Dermis microvascular lymphatic vessel endothelial cell (primary cell): Measurements from ENCODE around the gene GLMP. TPM values are rescaled to one million over a fixed set of nuclear protein-coding genes. Genes with fewer than 3 reads are reported as not detected.

Experiments used
- DNase-seq, 2 donors: peaks; one replicate each; pipeline versions ENCODE4 v3.0.0 to v3.0.0-alpha.2; 2010; ENCODE audit warnings: low read depth in 2 of 2
- total RNA-seq: library from RNA; depleted of rRNA; stranded (reverse); fragments of >200 nt; gene quantifications from 2 replicates; pipeline ENCODE4 v1.2.1, GENCODE V29; 2014

Gene GLMP
- total RNA-seq, 1 donor from 2014 or later, result 52.4 TPM

DNA sequence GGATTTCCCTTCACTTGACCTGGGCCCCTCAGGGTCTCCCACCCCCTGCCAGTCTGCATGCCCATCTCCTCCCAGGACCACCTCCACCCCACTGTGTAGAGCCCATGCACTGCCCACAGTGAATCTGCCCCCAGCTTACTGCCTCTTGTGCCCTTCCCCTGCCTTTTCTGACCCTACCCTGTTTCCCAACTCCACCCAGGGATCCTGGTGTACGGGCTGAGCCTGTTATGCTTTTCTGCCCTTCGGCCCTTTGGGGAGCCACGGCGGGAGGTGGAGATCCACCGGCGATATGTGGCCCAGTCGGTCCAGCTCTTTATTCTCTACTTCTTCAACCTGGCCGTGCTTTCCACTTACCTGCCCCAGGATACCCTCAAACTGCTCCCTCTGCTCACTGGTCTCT, 9.4 kb downstream of the GLMP start:
- DNase-seq, result no peak

GRCh38 chr1:156285437-156285836, 10.0 kb downstream of the GLMP start:
- DNase-seq, result no peak

- DNase-seq, result no peak
These were observed 10.7 kb downstream of the GLMP start for GRCh38 chr1:156284757-156285156.

DNA sequence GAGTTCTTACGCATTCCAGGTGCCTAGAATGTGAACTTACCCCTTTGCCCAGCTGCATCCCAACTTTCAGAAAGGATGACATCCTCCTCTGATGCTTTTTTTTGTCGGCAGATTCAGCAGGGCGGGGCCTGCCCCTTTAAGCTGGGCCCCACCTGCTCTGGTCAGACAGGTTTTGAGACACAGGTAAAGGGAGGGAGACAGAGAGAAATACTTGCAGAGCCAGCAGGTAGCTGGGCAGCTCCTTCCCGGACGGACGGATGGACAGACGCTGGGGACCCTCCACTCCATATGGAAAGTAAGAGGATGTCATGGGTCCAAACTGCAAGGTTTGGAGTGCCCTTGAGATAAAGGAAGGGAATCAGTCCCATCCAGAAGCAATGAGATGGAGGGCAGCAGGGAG, 11.4 kb downstream of the GLMP start, which contains the start of gene TMEM79:
Gene TMEM79, plus strand, starts transcription at position 214 of the 400 bp plus-strand sequence. CDS start 902 bp downstream, outside the sequence.
- no peak for DNase-seq

GRCh38 chr1:156283521-156283920, 12.0 kb downstream of the GLMP start:
- no peak for DNase-seq

GRCh38 chr1:156282479-156283222, 12.8 kb downstream of the GLMP start, which contains the start of gene SMG5:
SMG5 (minus strand) TSS chr1:156282825; CDS start chr1:156282680, 145 bp downstream.
- DNase-seq, result peak; percentile 99

DNA sequence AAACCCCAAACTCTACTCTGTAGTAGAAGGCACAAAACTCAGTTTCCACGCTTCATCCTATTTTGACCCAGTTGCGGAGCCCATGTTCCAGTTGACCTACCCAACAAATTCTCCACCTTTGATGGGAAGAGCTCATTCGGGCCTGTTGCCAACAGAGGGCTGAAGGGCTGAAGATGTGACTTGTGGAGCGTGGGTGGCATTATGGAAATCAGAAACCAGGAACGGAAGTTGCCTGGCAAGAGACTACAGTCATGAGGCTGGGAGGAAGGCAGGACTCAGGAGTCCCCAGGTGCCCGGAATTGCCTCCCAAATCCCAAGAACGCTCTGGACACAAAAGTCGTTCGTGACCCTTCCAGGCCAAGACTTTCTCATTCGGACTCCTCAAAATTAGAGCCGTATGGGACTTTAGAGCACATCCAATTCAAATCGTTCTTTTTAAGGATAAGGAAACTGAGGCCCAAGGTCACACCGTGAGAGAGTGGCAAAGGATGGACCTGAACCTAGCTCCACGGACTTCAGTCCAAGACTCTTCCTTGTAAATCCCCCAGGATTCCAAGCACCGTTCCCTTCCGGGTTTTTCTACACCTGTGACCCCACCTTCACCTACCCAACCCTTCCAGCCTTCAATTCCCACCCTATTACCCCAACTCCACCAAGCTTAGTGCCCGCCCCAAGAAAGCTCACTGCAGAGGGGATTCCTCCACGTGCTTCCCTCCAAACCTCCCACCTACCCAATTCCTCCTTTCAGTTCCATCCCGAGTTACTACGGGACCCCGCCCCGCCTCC, 13.6 kb downstream of the GLMP start:
- peak in 1 of 2 donors; percentile 45 for DNase-seq

GRCh38 chr1:156281281-156281680, 14.2 kb downstream of the GLMP start:
- DNase-seq, result peak in 1 of 2 donors; percentile 22

DNA sequence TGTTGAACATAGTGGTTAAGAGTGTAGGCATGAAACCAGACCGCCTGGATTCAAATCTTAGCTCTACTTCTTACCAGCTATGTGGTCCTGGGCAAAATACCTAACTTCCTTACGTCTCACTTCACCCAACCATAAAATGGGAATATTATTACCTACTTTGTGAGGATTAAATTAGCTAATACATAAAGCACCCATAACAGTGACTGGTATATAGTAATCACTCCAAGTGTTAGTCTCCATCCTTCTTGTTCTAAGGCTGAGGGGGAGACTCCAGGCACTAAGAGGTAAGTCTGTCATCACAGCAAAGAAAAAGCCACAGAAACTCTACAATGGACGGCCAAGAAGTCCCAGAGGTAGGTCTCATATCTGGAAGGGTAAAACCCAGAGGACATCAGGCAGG, 15.6 kb downstream of the GLMP start:
- no peak for DNase-seq

DNA sequence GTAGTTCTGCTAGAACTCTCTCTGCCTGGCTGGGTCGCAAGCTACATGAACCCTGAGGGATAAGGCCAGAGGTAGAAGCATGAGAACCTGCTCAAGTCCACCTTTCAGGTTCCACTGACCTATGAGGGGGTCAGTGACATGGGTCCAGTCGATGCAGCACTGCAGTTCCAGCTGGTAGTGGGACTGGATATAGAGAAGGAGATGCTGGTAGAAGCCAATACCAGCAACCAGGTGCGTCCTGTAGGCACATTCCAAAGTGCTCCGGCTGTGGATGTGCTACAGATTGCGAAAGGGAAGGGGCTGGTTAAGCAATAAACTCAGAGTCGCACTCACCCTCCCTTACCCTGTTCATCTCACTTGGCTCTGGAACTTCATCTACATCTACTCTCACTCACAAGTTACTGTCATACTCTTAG, 18.5 kb downstream of the GLMP start:
- no peak for DNase-seq

GRCh38 chr1:156276532-156276931, 18.9 kb downstream of the GLMP start:
- no peak for DNase-seq

DNA sequence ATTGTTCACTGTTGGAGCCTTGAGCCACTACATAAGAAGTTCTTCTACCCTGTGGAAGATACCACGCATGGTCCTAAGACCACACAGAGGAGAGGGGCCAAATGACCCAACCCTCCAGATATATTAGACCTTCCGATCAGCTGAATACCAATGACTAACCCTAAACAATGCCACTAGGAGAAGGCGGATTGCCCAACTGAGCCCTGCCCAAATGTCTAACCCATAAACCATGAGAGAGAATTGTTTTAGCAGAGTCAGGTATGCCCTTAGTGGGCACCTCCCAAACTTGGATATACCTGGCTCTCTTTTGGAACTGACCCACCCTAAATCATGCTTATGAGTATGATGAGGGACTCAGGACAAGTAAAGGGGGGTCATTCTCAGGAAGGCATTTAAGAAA, 25.2 kb downstream of the GLMP start:
- no peak for DNase-seq

DNA sequence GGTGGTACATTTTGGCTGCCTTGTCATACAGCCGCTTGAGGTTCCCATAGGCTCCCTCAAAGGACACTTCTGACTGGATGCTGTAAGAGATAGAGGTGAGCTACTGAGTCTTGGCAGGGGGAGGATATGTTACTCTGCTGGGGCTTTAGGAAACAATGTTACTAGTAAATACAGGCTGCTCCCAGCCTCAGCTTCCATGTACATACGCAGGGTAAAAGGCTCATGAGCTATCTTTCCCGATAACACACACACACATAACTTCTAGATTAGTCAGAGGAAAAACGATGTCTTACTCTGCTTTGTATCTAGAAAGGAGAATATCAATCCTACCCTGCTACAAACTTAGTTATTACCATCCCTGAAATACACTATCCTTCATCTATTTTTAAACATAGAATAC, 27.1 kb downstream of the GLMP start:
- DNase-seq, result no peak

- DNase-seq, result no peak
These were observed 29.4 kb downstream of the GLMP start for GRCh38 chr1:156266051-156266450.

GRCh38 chr1:156263288-156263655, 32.2 kb downstream of the GLMP start:
- no peak for DNase-seq

GRCh38 chr1:156262461-156263287, 32.8 kb downstream of the GLMP start:
- DNase-seq, result no peak

GRCh38 chr1:156260896-156261295, 34.6 kb downstream of the GLMP start:
- no peak for DNase-seq

DNA sequence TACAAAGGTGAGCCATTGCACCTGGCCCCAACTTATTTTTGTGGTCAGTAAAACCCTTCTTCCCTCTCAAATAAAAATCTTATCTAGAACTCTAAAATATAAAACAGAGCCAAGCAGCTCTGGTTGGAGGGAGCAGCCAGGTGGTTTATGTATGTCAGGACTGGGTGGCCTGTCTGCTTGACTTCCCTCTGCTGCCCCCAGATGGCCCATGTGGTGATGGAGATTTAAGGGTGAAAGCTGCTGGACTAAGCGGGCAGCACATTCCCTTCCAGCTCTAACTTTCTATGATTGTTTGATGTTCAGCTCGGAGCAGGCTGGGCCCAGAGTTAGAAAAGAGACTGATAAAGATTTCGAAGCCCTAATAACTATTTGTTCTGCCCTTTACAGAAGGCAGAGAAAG, 35.7 kb downstream of the GLMP start:
- peak in 1 of 2 donors; percentile 25 for DNase-seq

- no peak for DNase-seq
These were observed 36.6 kb downstream of the GLMP start for GRCh38 chr1:156258859-156259258.

DNA sequence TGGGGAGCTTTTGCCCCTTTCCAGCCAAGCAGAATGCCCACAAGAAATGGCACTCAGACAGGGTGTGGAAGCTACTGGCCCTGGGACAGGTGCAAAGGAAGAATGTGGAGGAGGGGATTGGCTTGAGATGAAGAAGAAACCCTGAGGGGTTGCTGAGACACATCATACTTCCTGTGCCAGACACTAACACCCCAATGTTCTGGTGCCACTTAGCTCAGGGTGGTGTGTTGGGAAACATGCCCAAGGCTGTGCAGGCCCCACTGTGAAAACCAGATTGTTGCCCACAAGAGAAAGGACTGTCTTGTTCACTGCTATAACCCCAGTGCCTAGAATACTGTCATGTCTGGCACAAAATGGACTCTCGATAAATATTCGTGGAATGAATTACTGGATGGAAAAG, 37.8 kb downstream of the GLMP start:
- DNase-seq, result no peak

GRCh38 chr1:156253634-156254033, 41.8 kb downstream of the GLMP start:
- no peak for DNase-seq

- DNase-seq, result no peak
These were observed 44.0 kb downstream of the GLMP start for GRCh38 chr1:156251527-156251926.
